MM.1S (cell line): Measurements from ENCODE around the gene CYP2R1.
"Not testable (repeated sequence)": the region's sequence is repeated elsewhere in the genome, so short reads cannot be mapped to it uniquely, and the experiment has no call there.

Experiments
- DNase-seq: peaks from one replicate; pipeline ENCODE4 v3.0.0-alpha.2; 2015
- H2AFZ ChIP-seq: fragments of 300-600 bp; sonication (generic); 2 replicates; pipeline ENCODE4 v1.6.0; 2016; ENCODE audit warnings: antibody characterized with exemption, low read length
- H3F3A ChIP-seq: fragments of 300-600 bp; sonication (generic); 2 replicates; pipeline ENCODE4 v1.6.1; 2016; ENCODE audit warnings: mild to moderate bottlenecking, antibody characterized with exemption, low read length, moderate library complexity, mixed read lengths; ENCODE audit not compliant: insufficient read depth
- H3K27ac ChIP-seq: fragments of 300-600 bp; sonication (generic); 2 replicates; pipeline ENCODE4 v1.5.1; 2016; ENCODE audit warnings: mild to moderate bottlenecking, low read length
- H3K27me3 ChIP-seq: fragments of 300-600 bp; sonication (generic); replicated peaks from 2 replicates; pipeline ENCODE4 v1.6.0; 2016; ENCODE audit warnings: low read length; ENCODE audit not compliant: insufficient read depth
- H3K36me3 ChIP-seq: fragments of 300-600 bp; sonication (generic); replicated peaks from 2 replicates; pipeline ENCODE4 v1.6.1; 2016; ENCODE audit warnings: mild to moderate bottlenecking, low read length, mixed read lengths; ENCODE audit not compliant: insufficient read depth
- H3K4me1 ChIP-seq: fragments of 300-600 bp; sonication (generic); 2 replicates; pipeline ENCODE4 v1.6.1; 2016; ENCODE audit warnings: low read length, mixed read lengths
- H3K4me2 ChIP-seq: fragments of 300-600 bp; sonication (generic); 2 replicates; pipeline ENCODE4 v1.6.0; 2016; ENCODE audit warnings: low read depth, low read length
- H3K4me3 ChIP-seq: fragments of 300-600 bp; sonication (generic); 2 replicates; pipeline ENCODE4 v1.5.1; 2016; ENCODE audit warnings: low read length, mixed read lengths
- H3K79me2 ChIP-seq: fragments of 300-600 bp; sonication (generic); 2 replicates; pipeline ENCODE4 v1.6.1; 2016; ENCODE audit warnings: mixed run types, low read length, mixed read lengths
- H3K9ac ChIP-seq: fragments of 300-600 bp; sonication (generic); 2 replicates; pipeline ENCODE4 v1.6.1; 2016; ENCODE audit warnings: low read length, mixed read lengths
- H3K9me2 ChIP-seq: fragments of 300-600 bp; sonication (generic); replicated peaks from 2 replicates; pipeline ENCODE4 v1.6.1; 2016; ENCODE audit warnings: mild to moderate bottlenecking, low read length, mixed read lengths; ENCODE audit not compliant: insufficient read depth
- H3K9me3 ChIP-seq: fragments of 300-600 bp; sonication (generic); replicated peaks from 2 replicates; pipeline ENCODE4 v1.6.1; 2016; ENCODE audit warnings: mild to moderate bottlenecking, low read length, mixed read lengths; ENCODE audit not compliant: insufficient read depth
- H4K20me1 ChIP-seq: fragments of 300-600 bp; sonication (generic); 2 replicates; pipeline ENCODE4 v1.6.1; 2016; ENCODE audit warnings: mild to moderate bottlenecking, low read length, moderate library complexity, mixed read lengths; ENCODE audit not compliant: insufficient read depth
- CTCF ChIP-seq: fragments of 300-600 bp; sonication (generic); IDR thresholded peaks from 2 replicates; pipeline ENCODE4 v1.5.1; 2016; ENCODE audit warnings: antibody characterized with exemption, low read length, mixed read lengths
- EZH2 ChIP-seq: fragments of 300-600 bp; sonication (generic); optimal IDR thresholded peaks from 2 replicates; pipeline ENCODE3; 2017; ENCODE audit warnings: low read depth, mild to moderate bottlenecking, antibody characterized with exemption, low read length, mixed read lengths
- EZH2phosphoT487 ChIP-seq: fragments of 300-600 bp; sonication (generic); IDR thresholded peaks from 2 replicates; pipeline ENCODE4 v1.6.1; 2018; ENCODE audit warnings: antibody characterized with exemption, low read length

The CYP2R1 gene

DNA sequence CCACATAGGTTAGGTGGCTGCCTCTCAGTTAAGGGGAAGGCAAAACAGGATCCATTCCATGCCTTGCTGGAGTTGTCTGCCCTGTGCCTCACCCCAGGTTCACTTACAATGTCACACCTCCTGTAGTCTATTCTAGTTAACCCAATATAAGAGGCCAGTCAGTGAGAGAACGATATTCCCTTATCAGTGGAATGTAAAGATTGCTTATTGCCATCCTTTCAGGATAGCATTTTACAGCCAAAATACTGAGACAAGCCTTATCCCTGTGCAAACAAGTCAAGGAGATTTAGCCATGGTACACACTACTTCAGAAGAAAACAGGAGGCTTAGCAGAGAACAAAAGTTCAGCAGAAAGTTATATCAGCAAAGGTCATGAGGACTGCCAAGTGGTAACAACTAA, 5.5 kb downstream of the CYP2R1 start:
- DNase-seq = no peak
- Histone ChIP-seq H3K9me3 (no peaks in the 10 kb centered on the region), H3K79me2 (peaks cover 6% of the 10 kb centered on the region; the same call in 1 of the 2 replicates), H3K4me2 (no peak overlapping the region), H3F3A (no peaks in the 10 kb centered on the region), H3K27me3 (no peaks in the 10 kb centered on the region), H3K27ac (no peak overlapping the region), H3K9ac (no peak overlapping the region), H4K20me1 (no peaks in the 10 kb centered on the region), H2AFZ (no peak overlapping the region), H3K9me2 (no peaks in the 10 kb centered on the region), H3K4me1 (no peaks in the 10 kb centered on the region), H3K36me3 (no peaks in the 10 kb centered on the region), H3K4me3 (no peak overlapping the region)
- no peak for TF ChIP-seq EZH2
- no peak for TF ChIP-seq CTCF
- no peak for TF ChIP-seq EZH2phosphoT487

DNA sequence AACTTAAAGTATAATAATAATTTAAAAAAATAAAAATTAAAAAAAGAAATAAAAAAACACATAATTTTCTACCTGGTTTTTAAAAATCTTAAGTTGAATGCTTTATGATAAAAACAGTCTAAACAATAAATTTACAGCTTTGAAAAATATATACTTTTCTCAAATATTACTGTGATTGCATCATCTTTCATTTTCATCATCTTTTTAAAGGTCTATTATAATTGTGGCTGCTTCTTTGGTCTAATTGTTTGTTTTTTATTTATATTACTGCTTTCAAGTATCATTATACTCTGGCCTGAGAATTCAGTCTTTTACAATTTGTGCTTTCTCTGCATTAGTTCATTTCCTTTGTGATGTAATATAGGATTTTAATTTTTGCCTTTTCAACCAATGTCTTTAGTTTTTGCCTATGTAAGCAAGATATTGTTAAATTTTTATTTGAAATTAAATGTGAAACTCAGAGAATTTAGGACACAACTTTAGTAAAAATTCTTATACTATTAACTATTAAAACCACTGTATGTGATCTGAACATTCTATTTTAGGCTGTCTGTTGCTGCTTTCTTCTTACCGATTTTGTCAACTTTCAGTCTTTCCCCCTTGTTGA, 7.3 kb downstream of the CYP2R1 start:
- no peaks in the 10 kb centered on the region for H3K36me3 ChIP-seq
- H3K79me2 ChIP-seq = 0 out of 2 replicates have a peak, but pooled peaks cover 2% of the 10 kb centered on the region
- no peak overlapping the region for H3K4me3 ChIP-seq
- H4K20me1 ChIP-seq = no peaks in the 10 kb centered on the region
- no peaks in the 10 kb centered on the region for H3K9me2 ChIP-seq
- H3K4me1 ChIP-seq = no peaks in the 10 kb centered on the region
- TF ChIP-seq EZH2phosphoT487 (no peak), CTCF (no peak), EZH2 (no peak)
- H3K27me3 ChIP-seq = no peaks in the 10 kb centered on the region
- H3K9ac ChIP-seq = no peak overlapping the region
- no peak overlapping the region for H3K4me2 ChIP-seq
- H2AFZ ChIP-seq = no peak overlapping the region
- no peak overlapping the region for H3K27ac ChIP-seq
- no peaks in the 10 kb centered on the region for H3K9me3 ChIP-seq
- no peaks in the 10 kb centered on the region for H3F3A ChIP-seq
- no peak for DNase-seq

- H3K9me2 ChIP-seq, H2AFZ ChIP-seq, H3K27me3 ChIP-seq, DNase-seq, H3K9me3 ChIP-seq, H3K36me3 ChIP-seq, H3K4me1 ChIP-seq, H3K4me2 ChIP-seq, H3K9ac ChIP-seq, H3K79me2 ChIP-seq, H4K20me1 ChIP-seq, H3K27ac ChIP-seq, H3K4me3 ChIP-seq, H3F3A ChIP-seq: not testable (repeated sequence)
These were observed 8.3 kb downstream of the CYP2R1 start for GRCh38 chr11:14883683-14884082.

- H3K27ac ChIP-seq = no peak overlapping the region
- no peaks in the 10 kb centered on the region for H3K4me1 ChIP-seq
- H4K20me1 ChIP-seq = no peaks in the 10 kb centered on the region
- H3K9me2 ChIP-seq = no peaks in the 10 kb centered on the region
- H3K79me2 ChIP-seq = no peaks in the 10 kb centered on the region
- no peak overlapping the region for H3K4me2 ChIP-seq
- H2AFZ ChIP-seq = no peak overlapping the region
- no peaks in the 10 kb centered on the region for H3F3A ChIP-seq
- H3K27me3 ChIP-seq = no peaks in the 10 kb centered on the region
- no peaks in the 10 kb centered on the region for H3K9me3 ChIP-seq
- H3K36me3 ChIP-seq = peaks cover 7% of the 10 kb centered on the region; the same call in 1 of the 2 replicates
- TF ChIP-seq EZH2phosphoT487 = no peak
- TF ChIP-seq EZH2 = no peak
- no peak for TF ChIP-seq CTCF
- no peak for DNase-seq
- H3K9ac ChIP-seq = no peak overlapping the region
- no peak overlapping the region for H3K4me3 ChIP-seq
These were observed 9.8 kb downstream of the CYP2R1 start for GRCh38 chr11:14882196-14882595.
